ENCODE measurements around the gene DMGDH. TPM values are rescaled to one million over a fixed set of nuclear protein-coding genes. Genes with fewer than 3 reads are reported as not detected.

DMGDH gene
- total and polyA plus RNA-seq, 2 donors (not counting 1 experiment from before 2014, with no cell fraction given), result 0.47 to 0.63 TPM

GRCh38 chr5:79080804-79081203 is 11.3 kb upstream of the DMGDH start:
- TF ChIP-seq CTCF (IDR thresholded peaks at IDR 0.05) (no peak), EZH2 (IDR thresholded peaks at IDR 0.05; ENCODE audit: borderline replicate concordance, insufficient read depth, low read depth, low read length, poor library complexity, severe bottlenecking) (no peak)
- ATAC-seq (ENCODE audit: low read depth) (no peak), DNase-seq (no peak)
- H3K4me3 ChIP-seq (ENCODE audit: control extremely low read depth in 1 of 5, extremely low read depth in 1 of 5, insufficient read depth in 1 of 5, low read depth in 2 of 5, low read length in 4 of 5), result no peak overlapping the region
- H4K20me1 ChIP-seq (ENCODE audit: control insufficient read depth, insufficient read depth, low read length, poor library complexity, severe bottlenecking), result no peaks in the 10 kb centered on the region
- no peak overlapping the region for H3K4me2 ChIP-seq (replicated peaks; ENCODE audit: low read depth, low read length, poor library complexity, severe bottlenecking)
- H3K4me1 ChIP-seq (ENCODE audit: control insufficient read depth in 2 of 2, insufficient read depth in 2 of 2, low read length in 2 of 2), result no peaks in the 10 kb centered on the region
- CTCF ChIA-PET, result no interaction called here
- POLR2A ChIA-PET, result no interaction called here
- H3K9me3 ChIP-seq (ENCODE audit: control extremely low read depth in 1 of 3, control insufficient read depth in 2 of 3, insufficient read depth in 1 of 3, low read length in 2 of 3), result no peaks in the 10 kb centered on the region
- Mint-ChIP-seq H3K27ac (no peak overlapping the region), H3K4me3 (no peak overlapping the region), H3K4me1 (no peaks in the 10 kb centered on the region), H3K27me3 (peaks cover 5% of the 10 kb centered on the region), H3K9me3 (ENCODE audit: insufficient read depth) (no peaks in the 10 kb centered on the region)
- H3K9ac ChIP-seq (ENCODE audit: low read length), result no peak overlapping the region
- WGBS (ENCODE audit: insufficient coverage), result no CpG with 5 or more reads among the region's 2 CpGs
- H3K27me3 ChIP-seq (replicated peaks in 1 of 4; ENCODE audit: control extremely low read depth in 1 of 4, control insufficient read depth in 3 of 4, insufficient read depth in 4 of 4, low read length in 3 of 4), result no peaks in the 10 kb centered on the region
- no peak overlapping the region for H2AFZ ChIP-seq (ENCODE audit: insufficient read depth, low read depth, low read length, poor library complexity, severe bottlenecking)
- H3K27ac ChIP-seq (ENCODE audit: low read length in 2 of 2), result no peak overlapping the region
- intact Hi-C loops (cut with micrococcal nuclease), result no loop called here
- H3K79me2 ChIP-seq (ENCODE audit: control insufficient read depth, insufficient read depth, low read length), result no peaks in the 10 kb centered on the region
- H3K36me3 ChIP-seq (replicated peaks in 1 of 2; ENCODE audit: control extremely low read depth in 1 of 2, control insufficient read depth in 1 of 2, extremely low read depth in 1 of 2, insufficient read depth in 2 of 2, low read length in 1 of 2), result no peaks in the 10 kb centered on the region

GRCh38 chr5:79077680-79078365 is 8.3 kb upstream of the DMGDH start:
- Histone ChIP-seq H3K4me1 (ENCODE audit: control insufficient read depth in 2 of 2, insufficient read depth in 2 of 2, low read length in 2 of 2) (no peaks in the 10 kb centered on the region), H3K4me2 (replicated peaks; ENCODE audit: low read depth, low read length, poor library complexity, severe bottlenecking) (no peak overlapping the region), H3K27ac (ENCODE audit: low read length in 2 of 2) (no peak overlapping the region), H4K20me1 (ENCODE audit: control insufficient read depth, insufficient read depth, low read length, poor library complexity, severe bottlenecking) (no peaks in the 10 kb centered on the region), H3K79me2 (ENCODE audit: control insufficient read depth, insufficient read depth, low read length) (no peaks in the 10 kb centered on the region), H3K27me3 (replicated peaks in 1 of 4; ENCODE audit: control extremely low read depth in 1 of 4, control insufficient read depth in 3 of 4, insufficient read depth in 4 of 4, low read length in 3 of 4) (peaks cover 0 to under 1% (median 0%) of the 10 kb centered on the region in 4 experiments), H2AFZ (ENCODE audit: insufficient read depth, low read depth, low read length, poor library complexity, severe bottlenecking) (no peak overlapping the region), H3K36me3 (replicated peaks in 1 of 2; ENCODE audit: control extremely low read depth in 1 of 2, control insufficient read depth in 1 of 2, extremely low read depth in 1 of 2, insufficient read depth in 2 of 2, low read length in 1 of 2) (no peaks in the 10 kb centered on the region), H3K9me3 (ENCODE audit: control extremely low read depth in 1 of 3, control insufficient read depth in 2 of 3, insufficient read depth in 1 of 3, low read length in 2 of 3) (peaks cover 0 to 4% (median 0%) of the 10 kb centered on the region in 3 donors), H3K4me3 (ENCODE audit: control extremely low read depth in 1 of 5, extremely low read depth in 1 of 5, insufficient read depth in 1 of 5, low read depth in 2 of 5, low read length in 4 of 5) (no peak overlapping the region), H3K9ac (ENCODE audit: low read length) (no peak overlapping the region)
- ChIA-PET CTCF (no interaction called here), POLR2A (interaction anchor here (0.6 kb wide), 1 partner anchor 1086 kb away, joined by 4 read pairs; no protein-coding TSS in a partner anchor)
- ATAC-seq (ENCODE audit: low read depth) (no peak), DNase-seq (no peak)
- Mint-ChIP-seq H3K9me3 (ENCODE audit: insufficient read depth) (no peaks in the 10 kb centered on the region), H3K27me3 (peaks cover 8% of the 10 kb centered on the region), H3K4me1 (no peaks in the 10 kb centered on the region), H3K4me3 (no peak overlapping the region), H3K27ac (no peak overlapping the region)
- WGBS (ENCODE audit: insufficient coverage), result 56% methylated on average over 1 of the region's 3 CpGs
- intact Hi-C loops (cut with micrococcal nuclease), result no loop called here
- TF ChIP-seq CTCF (IDR thresholded peaks at IDR 0.05), result no peak
- no peak for TF ChIP-seq EZH2 (IDR thresholded peaks at IDR 0.05; ENCODE audit: borderline replicate concordance, insufficient read depth, low read depth, low read length, poor library complexity, severe bottlenecking)
